Activated B cell treated with CpG ODN at 0.5 μM for 24 hours (primary cell): ENCODE results near the gene CENPX. TPM values are rescaled to one million over a fixed set of nuclear protein-coding genes. Genes with fewer than 3 reads are reported as not detected.

ENCODE experiments used
- ATAC-seq: fragments of 200-7000 bp; cut with Tn5 transposase; one replicate; pipeline ENCODE4 v1.10.0; 2021; ENCODE audit warnings: low read depth, mild to moderate bottlenecking, moderate library complexity
- CTCF ChIA-PET: fragments of 350-600 bp; sonication (Branson Sonifier 250); formaldehyde crosslinking; loops from one replicate; lab custom pipeline; 2021; ENCODE audit warnings: antibody characterized with exemption; lab: Charles Lee
- POLR2A ChIA-PET: fragments of 350-600 bp; sonication (Branson Sonifier 250); formaldehyde crosslinking; loops from one replicate; lab custom pipeline; 2021; ENCODE audit warnings: antibody characterized with exemption; lab: Charles Lee
- DNase-seq: peaks from one replicate; pipeline ENCODE4 v3.0.0; 2022
- H3K27ac Mint-ChIP-seq: one replicate; pipeline ENCODE4 v1.8.0; 2020; ENCODE audit warnings: mixed read lengths
- H3K27me3 Mint-ChIP-seq: one replicate; pipeline ENCODE4 v1.8.0; 2021; ENCODE audit warnings: mixed read lengths
- H3K36me3 Mint-ChIP-seq: one replicate; pipeline ENCODE4 v1.8.0; 2021; ENCODE audit warnings: low read depth, mixed read lengths
- H3K4me1 Mint-ChIP-seq: one replicate; pipeline ENCODE4 v1.8.0; 2021; ENCODE audit warnings: mixed read lengths
- H3K4me3 Mint-ChIP-seq: one replicate; pipeline ENCODE4 v1.8.0; 2020; ENCODE audit warnings: mild to moderate bottlenecking, mixed read lengths
- H3K9me3 Mint-ChIP-seq: one replicate; pipeline ENCODE4 v1.8.0; 2020; ENCODE audit warnings: mixed read lengths
- intact Hi-C: fragments of 100-400 bp; cut with micrococcal nuclease; formaldehyde crosslinking; loops from one replicate; pipeline ENCODE4 v1.15.1; 2024
- total RNA-seq: library from RNA; stranded (reverse); gene quantifications from 2 replicates; pipeline ENCODE4 v1.2.3, GENCODE V29; 2022
- TF ChIP-seq, protein P1 (sequence below): fragments of 200-600 bp; IDR thresholded peaks from one replicate; pipeline ENCODE4 v1.8.0; 2022; ENCODE audit warnings: antibody characterized with exemption, mild to moderate bottlenecking

The CENPX gene
- total RNA-seq, 1 donor from 2014 or later: 41.7 TPM

DNA sequence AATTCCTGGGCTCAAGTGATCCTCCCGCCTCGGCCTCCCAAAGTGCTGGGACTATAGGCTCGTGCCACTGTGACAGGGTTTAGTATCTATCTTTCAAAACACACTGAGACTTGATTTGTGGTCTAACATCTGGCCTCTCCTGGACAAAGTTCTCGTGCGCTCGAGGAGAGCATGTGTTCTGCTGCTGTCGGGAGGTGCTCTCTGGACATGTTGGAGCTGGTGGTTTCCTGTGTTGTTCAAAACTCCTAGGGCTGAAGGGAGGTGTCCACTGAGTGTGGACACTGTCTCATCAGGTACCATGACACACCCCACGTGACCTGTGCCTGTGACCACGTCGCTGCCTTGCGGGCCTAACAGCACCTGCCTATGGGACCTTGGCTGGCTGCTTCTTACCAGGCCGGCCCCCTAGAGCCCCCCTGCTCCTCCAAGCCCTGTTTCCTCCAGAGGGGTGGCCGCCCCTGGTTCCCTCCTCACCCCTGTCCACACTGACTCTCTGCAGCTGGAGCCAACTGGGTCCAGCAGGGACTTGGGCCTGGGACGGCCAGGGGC lies 23.3 kb upstream of the CENPX start:
- DNase-seq (no peak), ATAC-seq (no peak)
- H3K27me3 Mint-ChIP-seq: no peaks in the 10 kb centered on the region
- no peak overlapping the region for H3K4me3 Mint-ChIP-seq
- no peaks in the 10 kb centered on the region for H3K9me3 Mint-ChIP-seq
- no peak overlapping the region for H3K27ac Mint-ChIP-seq
- H3K4me1 Mint-ChIP-seq: peaks cover 8% of the 10 kb centered on the region
- peaks cover 14% of the 10 kb centered on the region for H3K36me3 Mint-ChIP-seq
- CTCF ChIA-PET: no interaction called here
- TF ChIP-seq, protein P1, sequence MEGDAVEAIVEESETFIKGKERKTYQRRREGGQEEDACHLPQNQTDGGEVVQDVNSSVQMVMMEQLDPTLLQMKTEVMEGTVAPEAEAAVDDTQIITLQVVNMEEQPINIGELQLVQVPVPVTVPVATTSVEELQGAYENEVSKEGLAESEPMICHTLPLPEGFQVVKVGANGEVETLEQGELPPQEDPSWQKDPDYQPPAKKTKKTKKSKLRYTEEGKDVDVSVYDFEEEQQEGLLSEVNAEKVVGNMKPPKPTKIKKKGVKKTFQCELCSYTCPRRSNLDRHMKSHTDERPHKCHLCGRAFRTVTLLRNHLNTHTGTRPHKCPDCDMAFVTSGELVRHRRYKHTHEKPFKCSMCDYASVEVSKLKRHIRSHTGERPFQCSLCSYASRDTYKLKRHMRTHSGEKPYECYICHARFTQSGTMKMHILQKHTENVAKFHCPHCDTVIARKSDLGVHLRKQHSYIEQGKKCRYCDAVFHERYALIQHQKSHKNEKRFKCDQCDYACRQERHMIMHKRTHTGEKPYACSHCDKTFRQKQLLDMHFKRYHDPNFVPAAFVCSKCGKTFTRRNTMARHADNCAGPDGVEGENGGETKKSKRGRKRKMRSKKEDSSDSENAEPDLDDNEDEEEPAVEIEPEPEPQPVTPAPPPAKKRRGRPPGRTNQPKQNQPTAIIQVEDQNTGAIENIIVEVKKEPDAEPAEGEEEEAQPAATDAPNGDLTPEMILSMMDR: no peak
- POLR2A ChIA-PET: no interaction called here
- intact Hi-C loops: no loop called here

DNA sequence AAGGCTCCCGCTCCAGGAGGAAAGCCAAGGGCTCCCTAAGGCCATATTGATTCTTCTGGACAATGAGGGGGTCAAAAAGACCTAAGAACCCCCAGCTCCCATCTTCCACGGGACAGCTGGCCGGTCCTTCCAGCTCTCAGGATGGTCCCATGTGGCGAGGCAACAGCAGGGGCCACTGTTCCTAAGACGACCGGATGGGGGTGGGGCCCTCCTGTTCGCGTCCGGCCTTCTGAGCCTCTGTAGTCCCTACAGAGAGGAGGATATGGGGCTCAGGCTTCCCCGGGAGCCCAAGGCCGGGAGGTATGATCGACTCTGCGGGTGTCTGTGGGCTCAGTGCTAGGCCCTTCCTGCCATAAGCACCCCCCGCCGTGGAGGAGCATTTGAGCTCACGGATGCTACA lies 20.8 kb upstream of the CENPX start:
- TF ChIP-seq, protein P1: no peak
- POLR2A ChIA-PET: interaction anchor here (0.6 kb wide), 1 partner anchor 147 kb away, joined by 3 read pairs; no protein-coding TSS in a partner anchor
- intact Hi-C loops: no loop called here
- no peak overlapping the region for H3K27ac Mint-ChIP-seq
- H3K36me3 Mint-ChIP-seq: peaks cover 12% of the 10 kb centered on the region
- CTCF ChIA-PET: no interaction called here
- H3K9me3 Mint-ChIP-seq: no peaks in the 10 kb centered on the region
- peaks cover 4% of the 10 kb centered on the region for H3K4me1 Mint-ChIP-seq
- ATAC-seq: no peak
- no peaks in the 10 kb centered on the region for H3K27me3 Mint-ChIP-seq
- no peak for DNase-seq
- H3K4me3 Mint-ChIP-seq: no peak overlapping the region

DNA sequence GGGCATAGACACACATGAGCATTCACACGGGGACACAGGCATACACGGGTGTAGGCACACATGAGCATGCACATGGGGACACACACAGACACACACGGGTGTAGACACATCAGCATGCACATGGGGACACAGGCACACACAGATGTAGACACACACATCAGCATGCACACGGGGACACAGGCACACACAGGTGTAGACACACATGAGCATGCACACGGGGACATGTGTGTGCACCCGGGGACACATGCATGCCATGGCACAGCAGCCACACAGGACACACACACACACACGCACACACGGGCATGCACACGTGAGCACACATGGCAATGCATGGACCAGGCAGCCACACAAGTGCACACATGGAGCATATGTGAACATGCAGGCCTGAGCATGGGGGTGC lies 20.0 kb upstream of the CENPX start:
- TF ChIP-seq, protein P1: no peak
- ATAC-seq (no peak), DNase-seq (no peak)
- intact Hi-C loops: no loop called here
- POLR2A ChIA-PET: interaction anchor here (1.0 kb wide), 1 partner anchor 56 kb away, joined by 3 read pairs; no protein-coding TSS in a partner anchor
- CTCF ChIA-PET: no interaction called here
- Mint-ChIP-seq H3K4me3 (no peak overlapping the region), H3K9me3 (no peaks in the 10 kb centered on the region), H3K27me3 (no peaks in the 10 kb centered on the region), H3K4me1 (peaks cover 9% of the 10 kb centered on the region), H3K36me3 (peaks cover 8% of the 10 kb centered on the region), H3K27ac (no peak overlapping the region)

DNA sequence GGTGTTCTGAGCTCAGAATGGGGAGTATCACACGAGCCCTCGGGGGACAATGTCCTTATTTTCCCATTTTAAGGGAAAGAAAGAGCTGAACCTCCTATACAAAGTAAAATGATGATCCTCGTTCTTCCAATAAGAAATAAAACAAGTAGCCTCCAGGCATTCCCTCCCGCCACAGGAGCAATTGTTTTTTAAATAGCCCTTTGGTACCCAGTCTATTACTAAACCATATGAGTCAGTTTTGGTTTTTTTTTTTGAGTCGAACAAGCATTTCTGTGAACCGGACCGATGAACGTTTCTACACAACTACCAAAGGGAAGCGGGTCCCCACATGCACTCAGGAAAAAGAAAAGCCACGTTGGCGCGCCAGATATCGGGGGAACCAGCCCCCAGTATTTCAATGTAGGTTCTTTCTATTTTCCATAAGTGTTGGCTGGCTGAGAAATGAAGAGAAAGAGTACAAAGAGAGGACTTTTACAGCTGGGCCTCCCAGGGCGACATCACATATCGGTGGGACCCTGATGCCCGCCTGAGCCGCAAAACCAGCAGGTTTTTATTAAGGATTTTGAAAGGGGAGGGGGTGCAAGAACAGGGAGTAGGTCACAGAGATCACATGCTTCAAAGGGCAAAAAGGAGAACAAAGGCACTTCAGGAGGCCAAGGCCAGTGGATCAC lies 18.6 kb upstream of the CENPX start:
- no peaks in the 10 kb centered on the region for H3K9me3 Mint-ChIP-seq
- intact Hi-C loops: no loop called here
- H3K27ac Mint-ChIP-seq: no peak overlapping the region

More for the DNA sequence above, 18.6 kb upstream of the CENPX start:
- POLR2A ChIA-PET: no interaction called here
- H3K4me1 Mint-ChIP-seq: peaks cover 16% of the 10 kb centered on the region
- no peak overlapping the region for H3K4me3 Mint-ChIP-seq
- H3K36me3 Mint-ChIP-seq: no peaks in the 10 kb centered on the region
- ATAC-seq (no peak), DNase-seq (no peak)
- H3K27me3 Mint-ChIP-seq: no peaks in the 10 kb centered on the region
- TF ChIP-seq, protein P1: no peak
- CTCF ChIA-PET: interaction anchor here (1.1 kb wide), 1 partner anchor 11 kb away, joined by 4 read pairs; no protein-coding TSS in a partner anchor
